A549 (cell line): ENCODE data around the gene DNAJC18.

Source experiments
- CHD2 ChIP-seq: fragments of 150-350 bp; IDR thresholded peaks from 2 replicates; pipeline ENCODE4 v1.6.1; 2014; ENCODE audit warnings: low read length; ENCODE audit not compliant: partially characterized antibody
- EP300 ChIP-seq, 2 experiments: fragments of >200 bp; sonication (Bioruptor Twin); formaldehyde crosslinking; IDR thresholded peaks; 2 replicates in 1 of 2; 3 replicates in 1 of 2; pipeline ENCODE4 v1.6.1; 2016 to 2017
- GATA3 ChIP-seq: IDR thresholded peaks from 2 replicates; pipeline ENCODE4 v1.6.1; 2012; ENCODE audit warnings: borderline replicate concordance
- RAD21 ChIP-seq, 2 experiments: fragments of >200 bp in 1 of 2; sonication (Bioruptor Twin) in 1 of 2; formaldehyde crosslinking in 1 of 2; IDR thresholded peaks in 1 of 2; conservative IDR thresholded peaks in 1 of 2; 2 replicates in 1 of 2; 3 replicates in 1 of 2; pipeline ENCODE4 v1.6.1; 2012 to 2018; ENCODE audit warnings: inconsistent platforms in 1 of 2
- RCOR1 ChIP-seq: fragments of 150-350 bp; IDR thresholded peaks from 2 replicates; pipeline ENCODE4 v1.6.1; 2014; ENCODE audit warnings: antibody characterized with exemption, low read length, low read depth
- TF ChIP-seq, protein P1 (sequence below): fragments of >200 bp; sonication (Bioruptor Twin); formaldehyde crosslinking; IDR thresholded peaks from 2 replicates; pipeline ENCODE4 v1.6.1; 2016
- TF ChIP-seq, protein P2 (sequence below): fragments of >200 bp; sonication (Bioruptor Twin); formaldehyde crosslinking; IDR thresholded peaks from 3 replicates; pipeline ENCODE4 v1.5.1; 2016
- TF ChIP-seq, protein P3 (sequence below): fragments of 200-600 bp; sonication (generic); IDR thresholded peaks from 2 replicates; pipeline ENCODE4 v1.6.1; 2016; ENCODE audit warnings: antibody characterized with exemption, mild to moderate bottlenecking, moderate library complexity

DNA sequence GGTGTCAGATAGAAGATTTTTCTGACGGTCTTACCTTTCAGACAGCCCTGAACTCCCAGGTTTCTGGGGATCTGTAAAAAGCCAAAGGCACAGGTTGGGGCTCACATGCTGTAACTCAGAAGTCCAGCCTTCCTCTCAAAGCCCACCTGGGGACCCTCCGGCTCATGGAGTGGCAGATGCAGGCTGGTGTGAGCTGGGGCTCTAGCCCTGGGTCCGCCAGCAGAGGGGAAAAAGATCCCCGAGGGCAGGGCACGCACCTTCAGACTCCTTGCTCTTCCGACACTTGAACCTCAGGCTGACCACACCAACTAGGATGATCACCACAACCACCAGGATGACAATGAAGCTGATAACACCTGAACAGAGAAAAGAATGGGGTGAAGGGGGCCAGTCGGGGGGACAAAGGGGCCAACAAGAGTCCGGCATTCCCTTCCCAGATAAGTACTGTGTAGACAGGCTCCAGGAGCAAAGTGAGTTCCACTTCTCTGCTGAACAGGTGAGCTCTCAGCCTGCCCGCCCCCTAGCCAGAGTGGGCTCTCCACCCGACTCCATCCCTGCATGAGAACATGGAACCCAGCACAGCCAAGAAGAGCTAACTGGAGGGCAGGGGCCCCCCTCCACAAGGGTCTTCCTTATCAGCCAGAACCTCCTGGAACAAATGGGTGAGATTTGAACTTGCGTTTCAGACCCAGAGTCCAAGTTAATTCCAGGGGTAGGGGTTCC, 15.4 kb upstream of the DNAJC18 start:
- TF ChIP-seq, protein P1, sequence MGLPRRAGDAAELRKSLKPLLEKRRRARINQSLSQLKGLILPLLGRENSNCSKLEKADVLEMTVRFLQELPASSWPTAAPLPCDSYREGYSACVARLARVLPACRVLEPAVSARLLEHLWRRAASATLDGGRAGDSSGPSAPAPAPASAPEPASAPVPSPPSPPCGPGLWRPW: no peak
- TF ChIP-seq, protein P2, sequence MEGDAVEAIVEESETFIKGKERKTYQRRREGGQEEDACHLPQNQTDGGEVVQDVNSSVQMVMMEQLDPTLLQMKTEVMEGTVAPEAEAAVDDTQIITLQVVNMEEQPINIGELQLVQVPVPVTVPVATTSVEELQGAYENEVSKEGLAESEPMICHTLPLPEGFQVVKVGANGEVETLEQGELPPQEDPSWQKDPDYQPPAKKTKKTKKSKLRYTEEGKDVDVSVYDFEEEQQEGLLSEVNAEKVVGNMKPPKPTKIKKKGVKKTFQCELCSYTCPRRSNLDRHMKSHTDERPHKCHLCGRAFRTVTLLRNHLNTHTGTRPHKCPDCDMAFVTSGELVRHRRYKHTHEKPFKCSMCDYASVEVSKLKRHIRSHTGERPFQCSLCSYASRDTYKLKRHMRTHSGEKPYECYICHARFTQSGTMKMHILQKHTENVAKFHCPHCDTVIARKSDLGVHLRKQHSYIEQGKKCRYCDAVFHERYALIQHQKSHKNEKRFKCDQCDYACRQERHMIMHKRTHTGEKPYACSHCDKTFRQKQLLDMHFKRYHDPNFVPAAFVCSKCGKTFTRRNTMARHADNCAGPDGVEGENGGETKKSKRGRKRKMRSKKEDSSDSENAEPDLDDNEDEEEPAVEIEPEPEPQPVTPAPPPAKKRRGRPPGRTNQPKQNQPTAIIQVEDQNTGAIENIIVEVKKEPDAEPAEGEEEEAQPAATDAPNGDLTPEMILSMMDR: no peak
- TF ChIP-seq CHD2: no peak
- TF ChIP-seq RAD21 (conservative IDR thresholded peaks at IDR 0.05 in 1 of 2, IDR thresholded peaks at IDR 0.05 in 1 of 2): no peak
- no peak for TF ChIP-seq EP300 (IDR thresholded peaks at IDR 0.05)
- TF ChIP-seq RCOR1: no peak
- no peak for TF ChIP-seq GATA3
- TF ChIP-seq, protein P3, sequence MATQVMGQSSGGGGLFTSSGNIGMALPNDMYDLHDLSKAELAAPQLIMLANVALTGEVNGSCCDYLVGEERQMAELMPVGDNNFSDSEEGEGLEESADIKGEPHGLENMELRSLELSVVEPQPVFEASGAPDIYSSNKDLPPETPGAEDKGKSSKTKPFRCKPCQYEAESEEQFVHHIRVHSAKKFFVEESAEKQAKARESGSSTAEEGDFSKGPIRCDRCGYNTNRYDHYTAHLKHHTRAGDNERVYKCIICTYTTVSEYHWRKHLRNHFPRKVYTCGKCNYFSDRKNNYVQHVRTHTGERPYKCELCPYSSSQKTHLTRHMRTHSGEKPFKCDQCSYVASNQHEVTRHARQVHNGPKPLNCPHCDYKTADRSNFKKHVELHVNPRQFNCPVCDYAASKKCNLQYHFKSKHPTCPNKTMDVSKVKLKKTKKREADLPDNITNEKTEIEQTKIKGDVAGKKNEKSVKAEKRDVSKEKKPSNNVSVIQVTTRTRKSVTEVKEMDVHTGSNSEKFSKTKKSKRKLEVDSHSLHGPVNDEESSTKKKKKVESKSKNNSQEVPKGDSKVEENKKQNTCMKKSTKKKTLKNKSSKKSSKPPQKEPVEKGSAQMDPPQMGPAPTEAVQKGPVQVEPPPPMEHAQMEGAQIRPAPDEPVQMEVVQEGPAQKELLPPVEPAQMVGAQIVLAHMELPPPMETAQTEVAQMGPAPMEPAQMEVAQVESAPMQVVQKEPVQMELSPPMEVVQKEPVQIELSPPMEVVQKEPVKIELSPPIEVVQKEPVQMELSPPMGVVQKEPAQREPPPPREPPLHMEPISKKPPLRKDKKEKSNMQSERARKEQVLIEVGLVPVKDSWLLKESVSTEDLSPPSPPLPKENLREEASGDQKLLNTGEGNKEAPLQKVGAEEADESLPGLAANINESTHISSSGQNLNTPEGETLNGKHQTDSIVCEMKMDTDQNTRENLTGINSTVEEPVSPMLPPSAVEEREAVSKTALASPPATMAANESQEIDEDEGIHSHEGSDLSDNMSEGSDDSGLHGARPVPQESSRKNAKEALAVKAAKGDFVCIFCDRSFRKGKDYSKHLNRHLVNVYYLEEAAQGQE: no peak
